T-helper 1 cell (primary cell): ENCODE results near the gene YARS1.

ENCODE experiments used
- DNase-seq, 5 donors: peaks; one replicate each; pipeline ENCODE4 v3.0.0-alpha.2; 2012 to 2020

Gene YARS1

GRCh38 chr1:32742199-32742947 lies 74.8 kb downstream of the YARS1 start:
- no peak for DNase-seq

GRCh38 chr1:32741413-32742198 lies 75.6 kb downstream of the YARS1 start:
- DNase-seq: peak in 1 of 5 donors; percentile 5

GRCh38 chr1:32741059-32741412 lies 76.1 kb downstream of the YARS1 start:
- DNase-seq: no peak

- DNase-seq: no peak
These were observed 80.1 kb downstream of the YARS1 start for GRCh38 chr1:32736812-32737791.

- DNase-seq: no peak
These were observed 83.4 kb downstream of the YARS1 start for GRCh38 chr1:32733582-32734321.

GRCh38 chr1:32729254-32730046 lies 87.7 kb downstream of the YARS1 start:
- DNase-seq: no peak

GRCh38 chr1:32728413-32729077 lies 88.6 kb downstream of the YARS1 start:
- DNase-seq: no peak

- DNase-seq: no peak
These were observed 89.3 kb downstream of the YARS1 start for GRCh38 chr1:32727876-32728275.

GRCh38 chr1:32725615-32725982 lies 91.6 kb downstream of the YARS1 start:
- no peak for DNase-seq
